HG03060 (cell line): ENCODE measurements around the gene RER1.

ENCODE experiments used
- ATAC-seq: cut with Tn5 transposase; IDR thresholded peaks from one replicate; pipeline ENCODE4 v1.9.1; 2021; ENCODE audit warnings: low read depth, moderate number of reproducible peaks; ENCODE audit not compliant: unreplicated experiment

The RER1 gene

DNA sequence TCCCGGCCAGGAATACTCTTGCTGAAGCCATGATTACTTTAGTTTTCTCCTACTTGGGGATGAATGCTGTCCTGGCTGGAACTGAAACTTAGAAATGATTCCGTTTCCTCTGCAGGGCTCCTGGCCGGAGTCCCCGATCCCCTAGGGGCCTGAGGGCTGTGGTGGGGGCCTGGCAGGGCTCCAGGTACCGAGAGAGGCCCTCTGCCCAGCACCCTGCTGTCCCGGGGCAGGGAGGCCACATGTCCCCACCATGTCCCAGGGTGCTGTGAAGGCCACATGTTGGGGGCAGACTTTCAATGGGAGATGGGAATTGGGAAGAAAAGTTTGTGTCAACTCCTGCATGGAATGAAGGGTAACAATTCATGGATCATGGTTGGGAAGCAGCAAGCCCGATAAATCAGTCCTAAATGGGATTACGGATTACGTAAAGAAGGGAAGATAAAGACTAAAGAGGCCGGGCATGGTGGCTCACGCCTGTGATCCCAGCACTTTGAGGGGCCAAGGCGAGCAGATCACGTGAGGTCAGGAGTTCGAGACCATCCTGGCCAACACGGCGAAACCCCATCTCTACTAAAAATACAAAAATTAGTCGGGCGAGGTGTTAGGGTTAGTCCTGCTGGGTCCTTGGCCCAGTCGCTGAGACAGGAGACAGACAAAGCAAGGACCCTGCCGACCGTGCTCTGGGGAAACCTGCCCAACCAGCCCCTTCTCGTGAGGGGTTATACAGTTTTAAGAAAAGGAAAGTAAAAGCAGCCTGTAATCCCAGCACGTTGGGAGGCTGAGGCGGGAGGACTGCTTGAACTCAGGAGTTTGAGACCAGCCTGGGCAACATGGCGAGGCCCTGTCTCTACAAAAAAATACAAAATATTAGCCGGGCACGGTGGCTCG, 37.8 kb upstream of the RER1 start:
- no peak for ATAC-seq

GRCh38 chr1:2354511-2355372, 36.9 kb upstream of the RER1 start:
- ATAC-seq, result no peak

GRCh38 chr1:2355373-2356261, 36.0 kb upstream of the RER1 start:
- no peak for ATAC-seq

- no peak for ATAC-seq
These were observed 35.2 kb upstream of the RER1 start for GRCh38 chr1:2356401-2356800.

DNA sequence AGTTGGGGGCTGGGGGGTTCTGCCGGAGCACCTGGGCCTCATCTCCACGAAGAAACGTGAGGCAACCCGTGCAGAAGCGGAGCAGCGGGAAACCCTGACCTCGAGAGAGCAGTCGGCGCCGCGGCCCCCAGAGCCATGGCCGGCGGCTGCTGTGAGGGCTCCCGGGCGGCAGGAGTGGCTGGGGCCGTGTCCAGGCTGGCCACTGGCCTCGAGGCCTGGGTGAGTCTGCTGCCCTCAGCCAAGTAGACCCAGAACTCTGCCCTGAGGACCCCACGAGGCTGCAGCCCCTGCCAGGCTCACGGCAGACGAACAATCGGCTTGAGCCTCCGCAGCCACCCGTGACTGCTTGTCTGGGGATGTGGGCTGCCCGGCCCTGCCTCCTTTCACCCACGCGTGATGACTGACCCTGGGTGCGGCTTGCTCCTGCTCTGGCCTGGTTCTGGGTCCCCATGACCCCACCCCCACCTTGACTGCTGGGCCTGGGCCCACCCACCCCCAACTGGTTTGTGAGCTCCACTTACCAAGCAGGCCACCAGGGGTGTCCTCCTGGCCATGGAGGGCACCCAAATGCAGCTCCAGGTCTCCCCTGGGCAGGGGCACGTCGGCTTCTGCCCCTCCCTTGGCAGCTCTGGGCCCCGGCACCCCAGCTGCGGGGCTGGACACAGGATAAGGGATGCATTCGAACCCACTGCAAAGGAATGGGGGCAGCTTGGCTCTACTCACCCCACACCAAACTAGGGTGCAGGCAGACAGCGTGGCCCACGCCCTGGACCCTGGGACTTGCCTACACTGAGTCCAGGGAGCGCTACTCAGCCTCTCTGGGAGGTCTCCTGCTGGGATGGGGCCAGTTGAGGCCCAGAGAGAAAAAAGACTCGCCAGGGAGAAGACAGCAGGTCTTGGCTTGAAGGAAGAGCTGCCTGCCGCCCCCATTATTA, 34.5 kb upstream of the RER1 start:
- no peak for ATAC-seq

- ATAC-seq, result no peak
These were observed 33.6 kb upstream of the RER1 start for GRCh38 chr1:2358072-2358471.

- ATAC-seq, result no peak
These were observed 32.7 kb upstream of the RER1 start for GRCh38 chr1:2358651-2359640.

- no peak for ATAC-seq
These were observed 30.9 kb upstream of the RER1 start for GRCh38 chr1:2360588-2361364.

DNA sequence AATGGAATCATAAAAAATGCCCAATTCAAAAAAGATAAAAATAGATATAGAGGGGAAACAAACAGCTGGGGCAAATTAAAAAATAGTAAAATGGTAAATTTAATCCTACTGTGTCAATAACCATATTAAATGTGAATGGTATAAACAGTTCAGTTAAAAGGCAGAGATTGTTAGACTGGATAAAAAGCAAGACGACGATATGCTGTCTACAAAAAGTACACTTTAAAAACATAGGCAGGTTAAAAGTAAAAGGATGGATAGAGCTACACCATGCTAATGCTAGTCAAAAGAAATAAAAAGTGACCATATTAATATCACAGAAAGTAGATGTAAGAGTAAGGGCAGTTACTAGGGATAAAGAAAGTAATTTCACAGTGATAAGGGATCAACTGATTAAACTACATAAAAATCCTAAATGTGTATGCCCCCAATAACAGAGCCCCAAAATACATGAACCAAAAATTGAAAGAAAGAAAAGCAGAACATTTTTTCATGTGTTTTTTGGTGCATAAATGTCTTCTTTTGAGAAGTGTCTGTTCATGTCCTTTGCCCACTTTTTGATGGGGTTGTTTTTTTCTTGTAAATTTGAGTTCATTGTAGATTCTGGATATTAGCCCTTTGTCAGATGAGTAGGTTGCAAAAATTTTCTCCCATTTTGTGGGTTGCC, 27.7 kb upstream of the RER1 start:
- no peak for ATAC-seq

DNA sequence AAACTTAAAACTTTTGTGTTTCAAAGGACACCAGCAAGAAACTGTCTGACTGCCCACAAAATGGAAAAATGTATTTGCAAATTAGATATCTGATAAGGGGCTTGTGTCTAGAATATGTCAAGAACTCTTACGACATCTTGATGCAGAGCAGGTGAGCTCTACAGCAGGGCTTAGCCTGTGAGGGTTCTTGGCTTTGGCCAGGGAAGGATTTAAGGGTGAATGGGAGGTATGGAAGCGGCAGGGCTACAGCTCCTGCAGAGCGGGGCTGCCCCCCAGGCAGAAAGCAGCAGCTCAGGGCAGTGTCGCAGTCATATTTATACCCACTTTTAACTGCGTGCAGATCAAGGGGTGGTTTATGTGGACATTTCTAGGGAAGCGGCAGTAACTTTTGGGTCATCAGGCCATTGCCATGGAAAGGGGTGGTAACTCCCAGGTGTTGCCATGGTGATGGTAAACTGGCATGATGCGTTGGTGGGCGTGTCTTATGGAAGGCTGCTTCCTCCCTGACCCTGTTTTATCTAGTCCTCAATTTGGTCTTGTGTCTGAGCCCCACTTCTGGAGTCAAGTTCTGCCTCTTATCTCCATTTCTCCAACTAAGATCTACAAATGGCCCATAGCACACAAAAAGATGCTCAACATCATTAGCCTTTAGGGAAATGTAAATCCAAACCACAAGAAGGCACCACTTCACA, 23.4 kb upstream of the RER1 start:
- ATAC-seq, result no peak

- no peak for ATAC-seq
These were observed 18.8 kb upstream of the RER1 start for GRCh38 chr1:2372551-2373490.

DNA sequence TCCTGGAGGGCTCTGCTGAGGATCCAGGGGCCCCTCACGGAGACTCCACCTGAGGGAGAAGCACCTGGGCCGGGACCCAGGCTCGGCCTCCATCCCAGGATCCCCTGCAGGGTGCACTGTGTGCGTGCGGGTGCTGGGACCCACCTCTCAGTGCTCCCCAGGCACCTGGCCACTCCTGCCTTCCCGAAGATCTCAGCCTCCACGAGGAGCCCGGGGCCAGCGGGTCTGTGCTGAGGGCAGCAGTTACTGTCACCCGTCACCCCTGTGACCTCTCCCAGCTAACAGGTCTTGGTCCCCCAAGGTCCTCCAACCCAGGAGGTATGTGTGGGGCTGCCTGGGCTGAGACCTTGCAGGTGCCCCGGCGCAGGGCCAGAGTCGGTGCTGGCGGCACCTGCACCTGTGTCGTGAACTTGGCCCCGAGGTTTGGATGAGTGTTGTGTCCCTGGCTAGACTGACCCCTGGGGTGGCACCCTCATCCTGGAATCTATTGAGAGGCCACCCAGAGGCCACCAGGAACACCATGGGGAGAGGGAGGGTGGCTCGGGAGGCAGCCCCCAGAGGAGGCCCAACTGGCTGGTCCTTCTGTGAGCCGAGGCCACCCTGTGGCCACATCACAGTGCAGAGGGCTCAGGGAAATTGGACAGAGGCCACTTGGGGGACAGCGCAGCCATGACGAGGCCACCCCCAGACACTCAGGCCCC, 17.9 kb upstream of the RER1 start:
- no peak for ATAC-seq

DNA sequence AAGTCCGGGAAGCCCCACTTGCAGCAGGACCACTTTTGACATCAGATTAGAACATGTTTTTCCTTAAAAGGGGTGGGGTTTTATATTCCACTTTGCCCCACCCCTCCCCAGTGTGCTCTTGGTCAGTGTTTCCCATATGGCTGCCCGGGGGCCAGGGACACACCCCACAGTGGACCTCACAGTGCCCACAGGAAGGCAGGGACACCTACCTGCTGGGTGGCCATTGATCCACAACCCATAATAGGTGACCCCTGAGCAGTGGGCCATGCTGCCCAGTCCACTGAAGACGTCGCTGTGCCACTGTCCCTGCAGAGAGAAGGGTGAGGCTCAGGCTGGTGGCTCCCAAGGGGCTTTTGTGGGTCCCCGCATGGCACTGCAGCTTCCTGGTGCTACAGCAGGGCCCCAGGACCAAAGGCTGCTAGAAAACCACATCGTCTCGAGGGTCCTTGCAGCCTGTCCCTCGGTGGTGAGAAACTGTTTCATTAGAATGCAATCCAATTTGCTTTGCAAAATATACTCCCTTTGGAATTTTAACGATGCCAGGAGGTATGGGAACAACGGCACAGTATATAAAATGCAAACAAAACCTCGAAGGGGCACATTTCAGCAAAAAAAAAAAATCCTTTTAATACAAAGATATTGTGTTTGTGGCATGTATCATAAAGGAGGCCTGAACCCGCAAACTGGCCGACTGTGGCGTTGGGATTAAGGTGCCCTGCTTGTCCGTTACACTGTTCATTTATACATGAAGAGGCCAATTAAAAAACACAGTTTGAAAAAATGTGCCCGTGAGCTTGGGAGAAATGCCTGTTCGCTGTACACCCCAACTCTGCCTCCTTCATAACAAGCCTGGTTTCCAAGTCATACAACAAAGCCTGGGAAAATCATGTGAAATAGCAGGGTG, 17.1 kb upstream of the RER1 start:
- no peak for ATAC-seq
